HG03135 (cell line): Measurements from ENCODE around the gene TCTA.

ENCODE experiments used
- ATAC-seq: cut with Tn5 transposase; IDR thresholded peaks from one replicate; pipeline ENCODE4 v1.9.1; 2021; ENCODE audit warnings: mild to moderate bottlenecking, moderate library complexity; ENCODE audit not compliant: unreplicated experiment

TCTA gene

DNA sequence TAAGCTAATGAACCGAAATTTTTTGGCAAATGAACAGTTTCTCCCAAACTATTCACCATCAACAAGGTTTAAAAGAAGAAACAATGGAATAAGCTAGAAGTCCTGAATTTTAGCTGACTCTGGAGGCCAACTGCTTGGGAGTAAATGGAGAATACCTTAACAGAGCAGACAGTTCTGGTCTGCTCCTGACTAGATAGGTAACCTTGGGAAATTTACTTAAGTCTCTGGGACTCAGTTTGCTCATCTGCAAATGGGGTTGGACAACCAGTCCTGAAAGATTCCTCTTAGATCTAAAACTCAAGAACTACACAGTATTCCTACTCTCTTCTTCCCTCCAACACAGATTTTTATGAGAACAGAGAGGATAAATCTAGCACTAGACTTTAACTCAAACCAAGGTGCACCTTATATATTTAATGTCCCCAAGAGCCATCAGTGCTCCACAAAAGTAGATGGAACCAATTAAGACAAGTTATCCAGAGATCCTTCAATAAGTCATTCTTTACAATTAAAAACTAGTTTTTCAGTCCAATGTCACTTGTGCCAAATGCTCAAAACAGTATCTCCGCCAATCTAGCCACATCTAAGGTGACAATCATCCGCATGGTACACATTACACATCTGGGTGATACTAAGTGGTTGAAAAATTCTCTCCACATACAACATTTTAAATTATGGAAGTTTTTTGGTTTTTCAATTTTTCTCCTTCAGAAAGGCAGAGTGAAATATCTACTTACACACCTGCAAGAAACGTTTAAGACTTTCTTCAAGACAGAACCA, 2.0 kb upstream of the TCTA start:
- ATAC-seq = no peak

GRCh38 chr3:49410846-49411534, 1.2 kb upstream of the TCTA start:
- no peak for ATAC-seq

GRCh38 chr3:49411535-49411967, 672 bp upstream of the TCTA start:
- peak; percentile 33 for ATAC-seq

GRCh38 chr3:49412632-49413337, 562 bp downstream of the TCTA start:
- no peak for ATAC-seq

GRCh38 chr3:49413338-49413734, 1.1 kb downstream of the TCTA start:
- no peak for ATAC-seq

DNA sequence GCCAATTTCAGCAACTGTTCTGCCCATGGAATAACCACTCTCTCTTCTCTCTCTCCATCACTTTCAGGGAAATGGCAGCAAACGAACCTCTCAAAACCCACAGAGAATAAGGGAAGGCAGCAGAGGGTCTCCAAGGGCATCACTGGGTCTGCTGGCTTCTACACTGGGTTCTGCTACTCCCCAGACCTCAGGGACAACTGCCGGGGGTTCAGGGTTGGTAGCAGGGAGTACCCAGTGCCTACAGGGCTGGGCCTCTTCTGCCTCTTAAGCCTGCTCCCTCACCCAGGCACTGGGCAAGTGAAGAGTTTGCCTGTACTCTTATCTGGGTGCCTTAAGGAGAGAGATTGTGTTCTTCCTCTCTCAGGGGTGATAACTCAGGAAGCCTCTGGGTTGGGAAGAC, 2.5 kb downstream of the TCTA start:
- no peak for ATAC-seq

GRCh38 chr3:49415931-49416601, 3.8 kb downstream of the TCTA start:
- no peak for ATAC-seq

- ATAC-seq = no peak
Measured at GRCh38 chr3:49416867-49417266, 4.6 kb downstream of the TCTA start.

DNA sequence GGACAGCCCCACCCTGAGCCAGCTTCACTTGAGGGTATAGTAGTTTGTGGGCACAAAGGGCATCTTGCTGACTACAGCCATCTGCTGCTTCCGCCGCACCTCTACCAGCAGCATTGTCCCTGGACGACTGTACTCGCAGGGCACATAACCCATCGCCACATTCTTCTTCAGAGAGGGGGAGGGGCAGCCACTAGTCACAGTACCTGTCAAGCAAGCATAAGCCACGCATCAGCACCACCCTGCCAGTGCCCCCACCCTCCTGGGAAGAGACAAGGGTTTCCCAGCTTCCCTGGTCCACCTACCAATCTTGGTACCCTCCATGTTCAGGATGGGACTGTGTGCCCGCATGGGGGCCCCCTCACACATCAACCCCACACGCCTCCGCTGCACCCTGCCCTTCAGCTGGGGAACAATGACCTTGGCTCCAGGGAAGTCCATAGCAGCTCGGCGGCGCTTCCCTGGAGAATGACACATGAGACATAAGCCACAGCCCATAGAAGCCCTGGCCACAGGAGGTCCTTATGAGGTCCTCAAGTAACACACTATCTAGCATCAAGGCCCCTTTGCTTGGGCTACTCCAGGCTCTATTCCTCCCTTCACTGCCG, 5.4 kb downstream of the TCTA start:
- ATAC-seq = no peak

DNA sequence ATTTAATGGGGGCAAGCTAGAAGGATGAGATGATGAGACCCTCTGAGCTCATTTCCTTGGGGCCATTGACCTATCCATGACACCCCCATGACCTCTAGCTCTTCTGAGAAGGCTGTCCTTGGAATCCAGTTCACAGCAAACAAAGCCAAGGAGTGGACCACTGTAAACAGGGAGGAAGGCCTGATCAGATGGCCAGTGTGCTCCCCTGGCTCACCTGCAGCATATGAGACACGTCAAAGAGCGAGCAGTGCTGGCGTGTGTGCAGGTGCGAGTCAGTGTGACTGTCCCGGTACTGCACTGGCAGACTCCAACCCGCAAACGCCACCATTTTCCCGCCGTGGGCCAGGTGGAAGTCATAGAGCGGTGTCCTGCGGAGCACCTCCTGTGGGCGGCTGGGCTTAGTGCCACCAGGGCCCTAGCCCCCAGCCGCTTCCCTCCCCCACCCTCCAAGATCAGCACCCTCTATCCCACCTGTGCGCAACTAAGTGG, 9.7 kb downstream of the TCTA start:
- ATAC-seq = no peak

- no peak for ATAC-seq
Measured at GRCh38 chr3:49422379-49423248, 10.4 kb downstream of the TCTA start, which contains the start of gene AMT. Gene AMT (minus strand): TSS chr3:49422473. CDS start chr3:49422450, 23 bp downstream.

DNA sequence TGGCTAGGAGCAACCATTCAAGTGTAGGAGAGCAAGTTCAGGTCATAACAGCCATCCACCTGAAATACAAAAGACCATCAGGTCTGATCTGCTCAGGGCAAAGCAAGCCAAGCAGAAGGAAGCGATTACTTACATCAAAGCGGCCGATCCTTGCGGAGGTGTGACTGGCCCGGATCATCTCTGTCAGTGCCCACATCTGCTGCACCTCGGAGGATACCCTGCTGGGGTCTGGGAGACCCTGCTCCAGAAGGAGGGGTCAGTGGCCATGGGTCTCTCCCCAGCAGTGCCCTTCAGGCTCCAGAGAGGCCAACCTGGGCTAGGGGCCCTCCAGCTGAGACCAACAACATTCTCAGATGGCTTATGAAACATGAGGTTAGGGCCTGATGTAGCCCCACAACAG, 12.6 kb downstream of the TCTA start:
- no peak for ATAC-seq

- ATAC-seq = no peak
Measured at GRCh38 chr3:49427586-49427985, 15.4 kb downstream of the TCTA start.

DNA sequence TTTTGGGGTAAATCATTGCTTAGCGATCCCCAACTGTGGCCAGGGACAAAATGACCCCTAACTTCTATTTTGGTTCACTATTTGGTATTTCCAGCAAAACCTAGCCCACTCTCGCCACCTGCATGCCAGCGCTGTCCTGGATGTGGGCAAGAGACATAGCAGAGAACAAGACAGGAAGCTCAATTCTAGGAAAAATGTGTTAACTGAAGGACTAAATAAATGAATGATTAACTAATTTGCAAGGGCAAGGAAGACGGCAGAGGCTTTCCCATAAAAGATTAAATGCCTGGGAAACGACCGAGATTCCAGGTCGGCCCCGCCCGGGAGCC, 16.5 kb downstream of the TCTA start:
- ATAC-seq = no peak

DNA sequence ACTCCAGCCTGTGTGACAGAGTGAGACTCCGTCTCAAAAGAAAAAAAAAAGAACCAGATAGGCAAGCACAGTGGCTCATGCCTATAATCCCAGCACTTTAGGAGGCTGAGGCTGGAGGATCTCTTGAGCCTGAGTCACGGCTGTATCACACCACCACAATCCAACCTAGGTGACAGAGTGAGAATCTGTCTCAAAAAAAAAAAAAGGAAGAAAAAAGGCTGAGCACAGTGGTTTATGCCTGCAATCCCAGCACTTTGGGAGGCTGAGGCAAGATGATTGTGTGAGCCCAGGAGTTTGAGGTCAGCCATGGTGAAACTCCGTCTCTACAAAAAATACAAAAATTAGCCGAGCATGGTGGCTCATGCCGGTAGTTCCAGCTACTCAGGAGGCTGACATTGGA, 22.5 kb downstream of the TCTA start:
- ATAC-seq = no peak

- ATAC-seq = no peak
Measured at GRCh38 chr3:49445391-49445790, 33.2 kb downstream of the TCTA start.

- ATAC-seq = no peak
Measured at GRCh38 chr3:49453621-49454020, 41.4 kb downstream of the TCTA start.

DNA sequence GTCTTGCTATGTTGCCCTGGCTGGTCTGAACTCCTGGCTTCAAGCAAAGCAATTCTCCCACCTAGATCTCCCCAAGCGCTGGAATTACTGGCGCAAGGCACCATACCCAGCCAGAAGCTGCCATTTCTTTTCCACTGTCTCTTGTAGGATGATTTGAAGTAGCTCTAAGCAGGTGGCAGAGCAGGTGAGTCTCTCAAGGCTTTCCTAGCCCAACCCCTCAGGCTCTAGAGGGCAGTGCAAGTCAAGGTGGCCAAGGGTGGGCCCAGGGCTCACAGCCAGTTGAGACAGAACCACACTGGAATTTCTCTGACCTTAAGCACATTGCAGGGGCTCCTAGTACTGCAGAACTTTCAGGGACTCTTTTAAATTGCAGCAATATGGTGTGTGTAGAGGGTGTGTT, 42.2 kb downstream of the TCTA start:
- no peak for ATAC-seq

DNA sequence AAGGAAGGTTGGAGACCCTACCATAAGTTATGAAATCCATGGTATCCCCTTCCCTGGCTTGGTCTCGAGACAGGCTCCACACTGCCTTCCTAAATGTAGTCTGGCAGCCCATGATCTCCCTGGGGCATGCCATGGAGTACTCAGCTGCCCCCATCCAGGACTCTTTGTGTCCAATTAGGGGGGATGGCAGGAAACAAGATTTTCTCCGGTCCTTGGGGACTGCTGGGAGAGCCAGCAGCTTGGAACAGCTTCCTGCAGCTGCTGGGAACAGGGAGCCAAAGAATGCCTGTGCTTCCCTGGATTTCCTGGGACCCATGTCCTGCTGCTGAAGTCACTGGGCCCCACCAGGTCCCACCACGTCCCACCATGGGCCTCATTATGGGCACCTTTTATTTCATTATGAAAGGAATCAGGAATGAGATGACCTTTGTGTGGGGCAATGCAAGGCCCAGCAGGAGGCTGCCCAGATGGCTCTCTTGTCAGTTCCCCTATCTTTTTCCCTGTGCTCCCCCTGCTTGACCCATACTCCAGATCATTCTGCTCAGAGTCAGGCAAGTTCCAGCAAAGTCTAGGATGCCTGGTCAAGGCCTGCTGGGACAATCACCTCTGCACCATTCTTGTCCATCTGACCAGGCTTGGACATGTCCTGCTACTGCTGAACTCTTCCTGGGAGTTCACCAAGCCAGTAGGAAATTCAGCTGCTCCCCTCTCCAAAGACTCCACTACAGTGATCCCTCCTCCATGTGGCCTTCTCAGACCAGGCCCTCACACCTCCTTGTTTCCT, 42.9 kb downstream of the TCTA start:
- no peak for ATAC-seq
